Stromal cell of bone marrow (primary cell): ENCODE results near the gene GHR.

ENCODE experiments used
- DNase-seq: peaks from one replicate; pipeline ENCODE4 v3.0.0-alpha.2; 2012; ENCODE audit warnings: low read depth

The GHR gene

GRCh38 chr5:42604171-42604711 is 181.0 kb downstream of the GHR start:
- no peak for DNase-seq

GRCh38 chr5:42605490-42605889 is 182.3 kb downstream of the GHR start:
- no peak for DNase-seq

DNA sequence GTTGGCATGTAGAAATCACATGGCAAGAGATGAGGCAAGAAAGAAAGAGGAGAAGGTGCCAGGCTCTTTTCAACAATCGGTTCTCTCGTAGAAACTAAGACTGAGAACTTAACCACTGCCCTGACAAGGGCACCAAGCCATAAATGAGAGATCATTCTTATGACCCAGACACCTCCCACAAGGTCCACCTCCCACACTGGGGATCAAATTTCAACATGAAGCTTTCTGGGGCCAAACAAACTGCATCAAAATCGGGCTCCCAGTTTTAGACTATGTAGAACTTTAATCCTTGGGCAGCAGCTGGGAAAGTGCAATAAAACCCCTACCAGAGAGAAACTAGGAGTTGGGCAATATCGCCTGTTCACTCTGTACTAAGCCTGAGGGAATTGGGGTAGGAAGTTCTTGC is 183.2 kb downstream of the GHR start:
- DNase-seq: no peak

GRCh38 chr5:42611437-42611836 is 188.2 kb downstream of the GHR start:
- DNase-seq: no peak

DNA sequence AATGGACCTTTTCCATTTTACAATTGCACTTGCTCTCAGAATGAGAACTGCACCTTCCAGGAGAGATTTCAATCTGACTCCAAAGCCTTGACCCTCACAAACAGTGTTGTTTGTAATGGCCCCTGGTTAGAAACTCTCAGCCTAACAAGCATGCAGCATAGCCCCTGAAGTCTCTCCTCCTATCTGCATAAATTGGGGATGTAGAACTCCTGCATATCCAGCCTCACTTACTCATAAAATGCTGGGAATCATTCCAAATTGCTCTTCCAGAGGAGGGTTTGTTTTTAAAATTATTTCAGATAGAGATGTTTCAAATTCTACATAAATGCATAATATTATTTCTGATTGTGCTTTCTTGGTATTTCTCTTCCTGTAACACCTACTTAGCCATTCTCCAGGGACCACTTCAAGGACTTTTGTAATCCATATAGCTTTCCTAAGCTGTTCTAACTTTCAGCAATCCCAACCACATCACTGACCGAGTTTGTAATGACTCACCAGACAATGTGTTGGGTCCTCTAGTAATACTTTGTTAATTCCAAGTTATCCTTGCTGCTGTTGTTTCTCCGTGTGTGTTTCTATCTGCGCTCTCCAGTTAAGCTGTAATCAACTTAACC is 189.6 kb downstream of the GHR start:
- peak; percentile 68 for DNase-seq

- DNase-seq: peak; percentile 19
Measured at GRCh38 chr5:42614509-42614908, 191.3 kb downstream of the GHR start.

- DNase-seq: no peak
Measured at GRCh38 chr5:42620579-42621216, 197.5 kb downstream of the GHR start.

DNA sequence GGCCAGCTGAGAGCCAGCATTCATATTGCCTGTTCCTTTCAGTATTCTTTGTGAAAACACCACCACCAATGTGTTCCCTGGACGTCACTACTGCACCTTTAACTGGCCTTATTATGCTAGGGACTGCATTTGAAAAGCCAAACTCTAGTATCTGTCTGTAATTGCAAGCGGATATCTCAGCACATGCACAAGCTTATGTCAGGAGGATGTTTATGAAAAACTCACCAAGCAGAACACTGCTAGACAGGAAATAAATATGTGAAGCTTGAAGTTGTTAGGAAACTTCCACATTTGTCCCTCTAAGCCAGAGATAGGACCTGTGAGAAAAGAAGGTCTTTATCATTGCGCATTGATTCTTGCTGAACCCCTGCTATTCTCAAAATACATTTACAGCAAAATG is 198.0 kb downstream of the GHR start:
- DNase-seq: no peak

DNA sequence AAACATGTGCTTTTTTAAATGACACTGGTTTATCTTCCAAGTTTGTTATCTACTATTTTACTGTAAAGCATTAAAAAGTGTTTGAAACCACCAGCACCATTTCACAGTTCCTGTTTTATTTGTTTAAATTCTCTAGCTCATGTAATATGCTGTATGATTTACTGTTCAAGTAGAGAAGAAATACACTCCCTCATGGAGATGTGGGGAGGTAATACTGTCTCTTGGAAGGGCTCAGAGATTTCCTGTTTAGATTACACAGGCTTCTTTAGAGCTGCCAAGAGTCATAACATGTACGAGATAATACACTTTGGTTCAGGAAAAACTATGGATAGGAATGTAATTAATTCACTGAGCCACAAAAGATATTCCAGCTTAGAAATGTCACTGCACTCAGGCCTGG is 198.4 kb downstream of the GHR start:
- DNase-seq: no peak

DNA sequence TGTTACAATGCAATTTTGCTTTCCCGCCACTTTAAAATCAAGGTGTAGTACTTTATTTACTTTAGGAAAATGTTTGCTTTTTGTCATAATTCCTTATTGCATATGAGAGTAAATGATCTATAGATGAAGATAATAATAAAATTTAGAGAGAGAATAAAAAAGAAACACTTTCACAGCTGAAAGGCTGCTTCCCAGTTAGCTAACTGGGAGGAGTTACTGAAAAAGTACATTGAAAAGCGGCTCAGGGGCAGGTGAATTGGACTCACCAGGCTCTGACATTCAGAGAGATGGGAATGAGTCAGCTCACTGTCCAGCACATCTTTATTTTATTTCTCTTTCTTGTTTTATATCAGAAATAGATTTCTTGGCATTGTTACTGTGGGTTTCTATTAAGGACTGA is 201.7 kb downstream of the GHR start:
- DNase-seq: no peak

- no peak for DNase-seq
Measured at GRCh38 chr5:42626462-42626861, 203.2 kb downstream of the GHR start.

- no peak for DNase-seq
Measured at GRCh38 chr5:42628821-42629220, 205.6 kb downstream of the GHR start.

DNA sequence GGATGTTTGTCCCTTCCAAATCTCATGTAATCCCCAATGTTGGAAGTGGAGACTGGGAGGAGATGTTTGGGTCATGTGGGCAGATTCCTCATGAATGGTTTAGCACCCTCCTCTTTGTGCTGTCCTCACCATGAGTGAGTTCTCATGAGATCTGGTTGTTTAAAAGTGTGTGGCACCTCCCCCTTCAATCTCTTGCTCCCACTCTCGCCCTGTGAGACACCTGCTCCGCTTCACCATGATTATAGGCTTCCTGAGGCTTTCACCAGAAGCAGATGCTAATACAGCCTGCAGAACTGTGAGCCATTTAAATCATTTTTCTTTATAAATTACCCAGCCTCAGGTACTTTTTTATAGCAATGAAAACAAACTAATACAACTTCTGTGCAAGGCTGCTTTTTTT is 206.0 kb downstream of the GHR start:
- DNase-seq: no peak

DNA sequence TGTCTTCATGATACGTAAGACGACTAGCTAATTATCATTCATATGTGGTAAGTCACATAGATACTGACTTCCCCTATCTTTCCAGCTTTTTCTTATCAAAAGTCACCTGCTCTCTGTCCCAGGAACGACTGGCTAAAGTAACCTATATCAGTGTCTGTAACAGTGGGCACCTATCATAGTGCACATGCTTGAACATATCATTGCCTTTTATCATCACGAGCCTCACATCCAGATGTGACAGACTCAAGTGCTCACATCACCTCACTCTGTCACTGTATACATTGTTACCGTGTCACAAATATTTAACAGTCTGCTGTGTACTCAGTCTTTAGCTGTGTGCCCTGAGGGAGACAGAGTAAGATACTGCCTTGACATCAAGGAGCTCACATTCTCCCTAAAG is 208.0 kb downstream of the GHR start:
- DNase-seq: no peak

DNA sequence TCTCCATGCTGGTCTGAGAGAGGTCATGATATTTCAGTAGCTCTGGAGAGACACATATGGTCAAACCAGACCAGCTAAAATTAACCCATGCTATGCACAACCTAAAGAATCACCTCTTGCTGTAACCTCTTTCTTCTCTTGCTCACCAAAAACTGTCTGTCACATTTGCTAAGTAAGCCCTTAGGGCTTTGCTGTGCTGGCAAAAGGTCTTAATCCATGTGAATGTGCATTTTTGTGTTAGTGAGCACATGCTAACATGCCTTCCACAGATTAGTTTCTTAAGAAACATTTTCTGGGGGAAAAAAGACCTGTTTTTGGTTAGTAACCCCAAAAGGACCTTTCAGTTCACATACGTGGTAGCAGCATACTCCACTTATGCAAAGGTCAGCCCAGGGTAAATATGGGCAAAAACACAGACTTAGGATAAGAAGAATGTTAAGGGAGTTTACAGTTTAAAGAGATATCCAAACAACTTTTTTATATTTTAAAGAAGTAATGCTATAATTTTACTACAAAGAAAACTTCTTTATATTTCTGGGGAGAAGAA is 209.2 kb downstream of the GHR start:
- DNase-seq: no peak

GRCh38 chr5:42634575-42634974 is 211.3 kb downstream of the GHR start:
- no peak for DNase-seq

- DNase-seq: no peak
Measured at GRCh38 chr5:42636425-42636824, 213.2 kb downstream of the GHR start.

GRCh38 chr5:42636946-42637345 is 213.7 kb downstream of the GHR start:
- no peak for DNase-seq

GRCh38 chr5:42638972-42639371 is 215.7 kb downstream of the GHR start:
- no peak for DNase-seq

- DNase-seq: no peak
Measured at GRCh38 chr5:42640835-42641234, 217.6 kb downstream of the GHR start.

DNA sequence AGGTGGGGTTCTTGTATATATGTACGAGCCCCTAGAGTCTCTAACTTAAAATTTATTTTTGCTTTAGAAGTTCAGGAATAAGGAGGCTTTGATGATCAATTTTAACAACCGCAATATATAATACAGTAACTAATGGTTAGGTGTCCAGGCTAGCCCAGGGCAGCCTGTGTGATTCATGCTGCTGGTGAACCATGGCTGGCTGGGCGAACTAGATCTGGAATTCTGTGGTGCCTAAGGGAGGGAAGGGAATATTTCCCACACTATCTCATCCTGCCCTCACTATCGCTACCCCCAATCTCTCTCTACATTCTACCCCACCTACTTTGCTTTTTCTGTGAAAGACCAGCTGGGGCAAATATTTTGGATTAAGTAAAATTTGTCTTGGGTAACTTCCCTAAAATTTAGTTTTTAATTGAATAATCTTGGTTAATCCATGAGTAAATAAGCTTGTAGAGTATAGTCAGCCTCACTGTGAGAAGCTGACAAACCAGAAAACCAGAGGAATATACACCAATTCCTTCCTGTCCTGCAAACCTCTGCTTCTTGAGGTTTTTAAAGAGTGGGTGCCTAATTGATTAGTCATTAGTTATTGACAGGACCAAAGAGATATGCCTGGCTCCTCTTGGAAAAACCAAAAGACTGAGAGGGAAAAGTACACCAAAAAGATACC is 218.2 kb downstream of the GHR start:
- no peak for DNase-seq

- no peak for DNase-seq
Measured at GRCh38 chr5:42642006-42642405, 218.8 kb downstream of the GHR start.

DNA sequence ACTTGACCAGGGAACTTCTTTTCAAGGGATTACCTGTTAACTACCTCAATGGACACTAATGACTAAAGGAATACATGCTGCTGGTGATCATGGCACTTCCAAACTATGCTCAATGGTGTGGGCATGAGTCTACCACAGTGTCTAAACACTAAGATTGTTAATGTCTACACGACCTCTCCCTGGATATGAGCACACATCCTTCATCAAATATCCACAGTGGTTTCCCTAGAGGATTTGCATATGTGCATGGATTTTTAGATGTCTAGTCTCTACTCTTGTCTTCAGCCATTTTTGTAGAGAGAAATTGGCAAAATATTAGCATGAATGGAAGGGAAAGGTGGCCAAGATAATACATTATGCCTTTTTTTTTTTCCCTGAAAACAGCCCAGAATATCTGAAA is 220.1 kb downstream of the GHR start:
- DNase-seq: no peak
